Endothelial cell of umbilical vein (primary cell): ENCODE data around the gene PRM3. TPM values are rescaled to one million over a fixed set of nuclear protein-coding genes. Genes with fewer than 3 reads are reported as not detected.

ENCODE experiments used
- BruUV-seq: library from RNA; stranded (reverse); fragments of 400-500 nt; replicated peaks from 2 replicates; lab custom pipeline; 2021; lab: Mats Ljungman, UMichigan
- CTCF ChIA-PET: fragments of 300-600, 350-600 bp; sonication (Branson Sonifier 250); formaldehyde crosslinking; loops from one replicate; lab custom pipeline; 2021; ENCODE audit warnings: antibody characterized with exemption, inconsistent platforms; lab: Charles Lee
- POLR2A ChIA-PET: fragments of 300-600, 350-600 bp; sonication (Branson Sonifier 250); formaldehyde crosslinking; loops from one replicate; lab custom pipeline; 2021; ENCODE audit warnings: antibody characterized with exemption, inconsistent platforms; lab: Charles Lee
- DNase-seq: peaks from one replicate; pipeline ENCODE4 v3.0.0-alpha.2; 2011; ENCODE audit warnings: low read depth, low spot score
- FAIRE-seq: peaks from 2 replicates; lab custom pipeline; 2011; peaks lifted over from hg19 to GRCh38; lab: Jason Lieb, UNC
- H2AFZ ChIP-seq: 2 replicates; pipeline ENCODE4 v1.6.0; 2012; ENCODE audit warnings: low read depth, low read length, control low read depth, inconsistent platforms
- H3K27ac ChIP-seq: 2 replicates; pipeline ENCODE4 v1.5.1; 2011; ENCODE audit warnings: low read depth, mild to moderate bottlenecking, control low read depth, low read length, moderate library complexity; ENCODE audit not compliant: insufficient read depth
- H3K27me3 ChIP-seq, 2 experiments: 2 replicates each; pipeline versions ENCODE4 v1.6.0 to v1.6.1; 2011; ENCODE audit warnings: low read length in 2 of 2, mixed read lengths in 1 of 2; ENCODE audit not compliant: control insufficient read depth in 2 of 2, insufficient read depth in 2 of 2
- H3K36me3 ChIP-seq, 2 experiments: 2 replicates in 1 of 2; 3 replicates in 1 of 2; pipeline ENCODE4 v1.5.1; 2011; ENCODE audit warnings: low read length in 2 of 2, mild to moderate bottlenecking in 1 of 2, moderate library complexity in 1 of 2; ENCODE audit not compliant: control insufficient read depth in 2 of 2, insufficient read depth in 2 of 2; ENCODE audit errors: extremely low read depth in 1 of 2
- H3K4me1 ChIP-seq: 3 replicates; pipeline ENCODE4 v1.5.1; 2011; ENCODE audit warnings: mild to moderate bottlenecking, low read length; ENCODE audit not compliant: control insufficient read depth, insufficient read depth; ENCODE audit errors: extremely low read depth
- H3K4me2 ChIP-seq: 2 replicates; pipeline ENCODE4 v1.6.1; 2011; ENCODE audit warnings: low read length, control low read depth, mixed read lengths; ENCODE audit not compliant: insufficient read depth
- H3K4me3 ChIP-seq, 3 experiments: fragments of 200-600 bp in 1 of 3; sonication (generic), shearing (Covaris generic) in 1 of 3; replicated peaks in 1 of 3; 2 replicates each; pipeline ENCODE4 v1.5.1; 2011 to 2016; ENCODE audit warnings: control low read depth in 3 of 3, low read length in 3 of 3, mild to moderate bottlenecking in 2 of 3, inconsistent platforms in 1 of 3, low read depth in 1 of 3, moderate library complexity in 1 of 3; ENCODE audit not compliant: insufficient read depth in 1 of 3
- H3K79me2 ChIP-seq: 2 replicates; pipeline ENCODE4 v1.6.0; 2012; ENCODE audit warnings: low read length, inconsistent platforms; ENCODE audit not compliant: control insufficient read depth, insufficient read depth
- H3K9ac ChIP-seq: replicated peaks from 2 replicates; pipeline ENCODE3; 2011; ENCODE audit warnings: low read length, control low read depth; ENCODE audit not compliant: insufficient read depth; ENCODE audit errors: extremely low read depth
- H3K9me1 ChIP-seq: replicated peaks from 3 replicates; pipeline ENCODE4 v1.6.0; 2011; ENCODE audit warnings: mild to moderate bottlenecking, low read length; ENCODE audit not compliant: control insufficient read depth, insufficient read depth; ENCODE audit errors: extremely low read depth
- H3K9me3 ChIP-seq: replicated peaks from 2 replicates; pipeline ENCODE4 v1.5.1; 2012; ENCODE audit warnings: low read length, inconsistent platforms; ENCODE audit not compliant: control insufficient read depth, insufficient read depth
- H4K20me1 ChIP-seq: replicated peaks from 2 replicates; pipeline ENCODE3; 2011; ENCODE audit warnings: mild to moderate bottlenecking, low read length; ENCODE audit not compliant: control insufficient read depth, insufficient read depth; ENCODE audit errors: extremely low read depth
- GATA2 ChIP-seq: IDR thresholded peaks from 2 replicates; pipeline ENCODE4 v1.7.0; 2011; ENCODE audit warnings: low read depth, mild to moderate bottlenecking, moderate library complexity, mixed read lengths, low read length; ENCODE audit not compliant: insufficient read length, insufficient read depth
- POLR2A ChIP-seq: IDR thresholded peaks from 2 replicates; pipeline ENCODE4 v1.6.1; 2012; ENCODE audit warnings: low read depth, mild to moderate bottlenecking, control low read depth, low read length
- dilution Hi-C: fragments of 300-500 bp; cut with MboI; formaldehyde crosslinking; loops from one replicate; pipeline ENCODE4 v1.15.0; 2019; ENCODE audit warnings: low sequenced_read_pairs; ENCODE audit not compliant: extremely low pct_ligation_motif_present
- intact Hi-C: fragments of 100-400 bp; cut with micrococcal nuclease; formaldehyde crosslinking; loops from one replicate; pipeline ENCODE4 v1.10.0; 2022
- polyA plus RNA-seq, 4 experiments: library from polyadenylated mRNA; depleted of rRNA in 3 of 4; stranded (reverse) in 3 of 4; unstranded in 1 of 4; fragments of >200 nt; gene quantifications; 2 replicates each; pipeline versions ENCODE4 v1.2.1 to v1.2.3, GENCODE V29; 2011 to 2012; ENCODE audit warnings: missing spikeins in 1 of 4
- total RNA-seq: library from RNA; stranded (reverse); gene quantifications from 2 replicates; pipeline ENCODE4 v1.2.3, GENCODE V29; 2021
- TF ChIP-seq, protein P1 (sequence below): IDR thresholded peaks from 2 replicates; pipeline ENCODE4 v1.6.1; 2011; ENCODE audit not compliant: insufficient read depth, insufficient read length

Gene PRM3
- total and polyA plus RNA-seq, 2 donors (not counting 3 experiments of a cell fraction or from before 2014, with no cell fraction given) = not detected

DNA sequence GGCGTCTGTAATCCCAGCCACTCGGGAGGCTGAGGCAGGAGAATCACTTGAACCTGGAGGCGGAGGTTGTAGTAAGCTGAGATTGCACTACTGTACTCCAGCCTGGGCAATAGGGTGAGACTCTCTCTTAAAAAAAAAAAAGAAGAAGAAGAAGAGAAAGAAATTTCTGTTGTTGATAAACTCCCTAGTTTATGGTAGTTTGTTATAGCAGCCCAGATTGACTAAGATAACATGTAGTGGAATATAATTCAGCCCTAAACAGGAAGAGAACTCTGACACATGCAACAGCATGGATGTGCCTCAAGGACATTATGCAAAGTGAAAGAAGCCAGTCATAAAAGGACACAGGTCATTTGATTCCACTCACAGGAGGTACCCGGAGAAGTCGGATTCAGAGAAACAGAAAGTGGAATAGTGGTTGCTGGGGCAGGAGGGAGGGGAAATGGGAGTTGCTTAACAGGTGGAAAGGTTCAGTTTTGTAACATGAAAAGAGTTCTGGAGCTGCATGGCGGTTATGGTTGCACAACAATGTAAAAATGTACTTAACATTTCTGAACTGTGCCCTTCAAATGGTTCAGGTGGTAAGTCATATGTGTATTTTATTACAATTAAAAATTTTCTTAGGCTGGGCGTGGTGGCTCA, 33.7 kb upstream of the PRM3 start:
- Histone ChIP-seq H3K4me3 (no peak overlapping the region), H3K9me3 (no peaks in the 10 kb centered on the region), H3K9me1 (no peaks in the 10 kb centered on the region), H3K9ac (no peak overlapping the region), H3K79me2 (no peaks in the 10 kb centered on the region), H3K36me3 (no peaks in the 10 kb centered on the region), H3K4me1 (no peaks in the 10 kb centered on the region), H2AFZ (no peak overlapping the region), H4K20me1 (no peaks in the 10 kb centered on the region), H3K4me2 (no peak overlapping the region), H3K27ac (no peak overlapping the region), H3K27me3 (no peaks in the 10 kb centered on the region)
- dilution Hi-C loops (no loop called here), intact Hi-C loops (no loop called here)
- BruUV-seq = no TSS peak
- ChIA-PET POLR2A (no interaction called here), CTCF (no interaction called here)
- DNase-seq (no peak), FAIRE-seq (no peak)
- no peak for TF ChIP-seq GATA2
- TF ChIP-seq, protein P1, sequence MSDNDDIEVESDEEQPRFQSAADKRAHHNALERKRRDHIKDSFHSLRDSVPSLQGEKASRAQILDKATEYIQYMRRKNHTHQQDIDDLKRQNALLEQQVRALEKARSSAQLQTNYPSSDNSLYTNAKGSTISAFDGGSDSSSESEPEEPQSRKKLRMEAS = no peak

DNA sequence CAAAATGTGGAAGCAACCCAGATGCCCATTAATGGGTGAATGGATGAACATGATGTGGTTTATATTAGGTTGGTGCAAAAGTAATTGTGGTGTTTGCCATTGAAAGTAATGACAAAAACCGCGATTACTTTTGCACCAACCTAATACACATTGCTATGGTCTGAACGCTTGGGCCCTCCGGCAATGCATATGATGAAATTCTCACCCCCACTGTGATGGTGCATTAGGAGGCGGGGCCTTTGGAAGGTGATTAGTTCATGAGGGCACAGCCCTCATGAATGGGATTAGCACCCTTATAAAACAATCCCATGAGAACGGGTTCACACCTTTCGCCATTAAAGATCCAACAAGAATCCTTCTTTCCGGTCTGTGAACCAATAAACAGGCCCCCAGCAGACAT, 33.0 kb upstream of the PRM3 start:
- no peak for FAIRE-seq
- Histone ChIP-seq H3K9ac (no peak overlapping the region), H3K4me2 (no peak overlapping the region), H3K9me1 (no peaks in the 10 kb centered on the region), H3K79me2 (no peaks in the 10 kb centered on the region), H2AFZ (no peak overlapping the region), H3K27me3 (no peaks in the 10 kb centered on the region), H3K36me3 (no peaks in the 10 kb centered on the region), H3K4me3 (no peak overlapping the region), H4K20me1 (no peaks in the 10 kb centered on the region), H3K4me1 (no peaks in the 10 kb centered on the region), H3K9me3 (no peaks in the 10 kb centered on the region), H3K27ac (no peak overlapping the region)
- intact Hi-C loops = no loop called here
- POLR2A ChIA-PET = no interaction called here
- TF ChIP-seq POLR2A = no peak
- TF ChIP-seq, protein P1 = no peak
- CTCF ChIA-PET = no interaction called here
- no peak for DNase-seq
- BruUV-seq = no TSS peak
- dilution Hi-C loops = no loop called here
